Left ventricle myocardium inferior (tissue), 1 donor: ENCODE results near the gene TBX4. TPM values are rescaled to one million over a fixed set of nuclear protein-coding genes. Genes with fewer than 3 reads are reported as not detected.
"Not testable (repeated sequence)": the region's sequence is repeated elsewhere in the genome, so short reads cannot be mapped to it uniquely, and the experiment has no call there.

Experiments used
- DNase-seq: peaks from one replicate; pipeline ENCODE4 v3.0.0-alpha.2; 2020
- H3K27ac ChIP-seq: fragments of 200-600 bp; replicated peaks from 2 replicates; pipeline ENCODE4 v1.8.0; 2021
- H3K27me3 ChIP-seq: fragments of 200-600 bp; 2 replicates; pipeline ENCODE4 v1.8.0; 2021; ENCODE audit warnings: low read depth
- H3K36me3 ChIP-seq: fragments of 200-600 bp; 2 replicates; pipeline ENCODE4 v1.8.0; 2021
- H3K4me1 ChIP-seq: fragments of 200-600 bp; 2 replicates; pipeline ENCODE4 v1.8.0; 2021
- H3K4me3 ChIP-seq: fragments of 200-600 bp; 2 replicates; pipeline ENCODE4 v1.8.0; 2021; ENCODE audit warnings: mild to moderate bottlenecking, moderate library complexity
- H3K9me3 ChIP-seq: fragments of 200-600 bp; replicated peaks from 2 replicates; pipeline ENCODE4 v1.8.0; 2021
- intact Hi-C: fragments of 100-400 bp; cut with micrococcal nuclease; formaldehyde crosslinking; loops from one replicate; pipeline ENCODE4 v1.11.0; 2022
- total RNA-seq: library from RNA; stranded (reverse); fragmentation: NEBNext Ultra II Directional; extraction: Animal tissue kit (Norgen Biotek cat#: 25700); gene quantifications from one replicate; pipeline ENCODE4 v1.2.1, GENCODE V29; 2021
- TF ChIP-seq, protein P1 (sequence below): fragments of 200-600 bp; IDR thresholded peaks from 2 replicates; pipeline ENCODE4 v1.8.0; 2021; ENCODE audit warnings: antibody characterized with exemption, mild to moderate bottlenecking, borderline replicate concordance
- donor health status: DM: no; HTN: yes; CAD: no; lungs with severe emphysema.

Gene TBX4
- total RNA-seq, 1 donor from 2014 or later = not detected

DNA sequence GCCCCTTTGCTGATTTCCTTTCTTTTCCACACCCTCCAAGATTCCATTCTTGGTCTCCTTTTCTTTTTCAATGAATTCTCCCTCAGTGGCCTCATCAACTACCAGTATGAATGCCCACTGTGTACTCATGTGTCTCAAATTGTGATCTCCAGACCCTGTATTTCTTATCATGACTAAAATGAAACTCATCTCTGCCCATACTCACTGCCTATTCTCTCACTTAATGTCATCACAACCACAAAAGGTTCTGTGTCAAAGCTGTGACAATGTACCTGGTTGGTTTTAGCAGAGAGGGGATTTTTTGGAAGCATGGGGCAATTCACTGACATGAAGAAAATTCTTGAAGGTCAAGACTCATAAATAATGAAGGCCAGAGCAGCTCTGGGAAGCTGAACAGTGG lies 11.5 kb upstream of the TBX4 start:
- H3K4me3 ChIP-seq = no peak overlapping the region
- intact Hi-C loops = no loop called here

DNA sequence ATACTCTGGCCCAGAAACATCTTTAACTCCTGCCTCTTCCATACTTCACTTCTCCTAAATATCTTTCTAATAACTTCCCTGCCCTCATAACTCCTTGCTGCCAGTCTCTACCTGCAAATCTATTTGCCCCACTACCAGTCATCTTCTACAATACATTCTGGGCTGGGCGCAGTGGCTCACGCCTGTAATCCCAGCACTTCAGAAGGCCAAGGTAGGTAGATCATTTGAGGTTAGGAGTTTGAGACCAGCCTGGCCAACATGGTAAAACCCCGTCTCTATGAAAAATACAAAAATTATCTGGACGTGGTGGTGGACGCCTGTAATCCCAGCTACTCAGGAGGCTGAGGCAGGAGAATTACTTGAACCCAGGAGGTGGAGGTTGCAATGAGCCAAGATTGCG lies 10.7 kb upstream of the TBX4 start:
- intact Hi-C loops, H3K36me3 ChIP-seq, H3K27ac ChIP-seq, H3K4me3 ChIP-seq, H3K4me1 ChIP-seq, DNase-seq: not testable (repeated sequence)
- Histone ChIP-seq H3K27me3 (peaks cover 79% of the 10 kb centered on the region), H3K9me3 (peaks cover 18% of the 10 kb centered on the region)

More for the DNA sequence above, 11.5 kb upstream of the TBX4 start:
- Histone ChIP-seq H3K4me1 (no peaks in the 10 kb centered on the region), H3K27ac (no peak overlapping the region), H3K36me3 (no peaks in the 10 kb centered on the region), H3K27me3 (peaks cover 71% of the 10 kb centered on the region), H3K9me3 (peaks cover 26% of the 10 kb centered on the region)
- TF ChIP-seq, protein P1, sequence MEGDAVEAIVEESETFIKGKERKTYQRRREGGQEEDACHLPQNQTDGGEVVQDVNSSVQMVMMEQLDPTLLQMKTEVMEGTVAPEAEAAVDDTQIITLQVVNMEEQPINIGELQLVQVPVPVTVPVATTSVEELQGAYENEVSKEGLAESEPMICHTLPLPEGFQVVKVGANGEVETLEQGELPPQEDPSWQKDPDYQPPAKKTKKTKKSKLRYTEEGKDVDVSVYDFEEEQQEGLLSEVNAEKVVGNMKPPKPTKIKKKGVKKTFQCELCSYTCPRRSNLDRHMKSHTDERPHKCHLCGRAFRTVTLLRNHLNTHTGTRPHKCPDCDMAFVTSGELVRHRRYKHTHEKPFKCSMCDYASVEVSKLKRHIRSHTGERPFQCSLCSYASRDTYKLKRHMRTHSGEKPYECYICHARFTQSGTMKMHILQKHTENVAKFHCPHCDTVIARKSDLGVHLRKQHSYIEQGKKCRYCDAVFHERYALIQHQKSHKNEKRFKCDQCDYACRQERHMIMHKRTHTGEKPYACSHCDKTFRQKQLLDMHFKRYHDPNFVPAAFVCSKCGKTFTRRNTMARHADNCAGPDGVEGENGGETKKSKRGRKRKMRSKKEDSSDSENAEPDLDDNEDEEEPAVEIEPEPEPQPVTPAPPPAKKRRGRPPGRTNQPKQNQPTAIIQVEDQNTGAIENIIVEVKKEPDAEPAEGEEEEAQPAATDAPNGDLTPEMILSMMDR = no peak
- DNase-seq = no peak

DNA sequence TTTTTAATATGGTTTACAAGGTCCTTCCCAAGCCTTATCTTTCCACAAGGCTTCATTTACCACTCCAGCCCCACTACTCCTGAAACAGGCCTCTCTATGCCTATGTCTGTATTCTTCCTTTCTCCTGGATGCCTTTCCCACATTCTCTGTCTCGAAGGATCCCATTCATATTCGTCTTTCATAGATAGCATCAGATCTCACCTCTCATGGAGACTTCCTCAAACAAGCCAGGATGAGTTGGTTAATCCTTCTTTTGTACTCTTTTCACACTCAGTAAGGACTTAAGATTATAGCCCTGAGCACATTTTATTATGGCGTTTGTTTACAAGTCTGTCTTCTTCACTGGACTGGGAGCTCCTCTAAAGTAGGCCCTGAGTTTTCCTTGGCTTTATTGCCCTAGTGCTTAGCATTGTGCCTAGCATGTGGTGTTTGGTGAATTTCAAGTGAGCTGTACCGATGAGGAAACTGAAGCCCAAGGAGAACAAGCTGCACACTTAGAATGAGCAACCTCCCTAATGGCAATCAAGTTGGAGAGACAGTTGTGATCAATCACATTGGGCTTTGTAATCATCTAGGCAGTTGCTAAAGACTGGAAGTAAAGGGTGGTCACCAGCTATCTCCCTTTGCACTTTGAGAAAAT lies 10.0 kb upstream of the TBX4 start:
- intact Hi-C loops = no loop called here
- DNase-seq = no peak

DNA sequence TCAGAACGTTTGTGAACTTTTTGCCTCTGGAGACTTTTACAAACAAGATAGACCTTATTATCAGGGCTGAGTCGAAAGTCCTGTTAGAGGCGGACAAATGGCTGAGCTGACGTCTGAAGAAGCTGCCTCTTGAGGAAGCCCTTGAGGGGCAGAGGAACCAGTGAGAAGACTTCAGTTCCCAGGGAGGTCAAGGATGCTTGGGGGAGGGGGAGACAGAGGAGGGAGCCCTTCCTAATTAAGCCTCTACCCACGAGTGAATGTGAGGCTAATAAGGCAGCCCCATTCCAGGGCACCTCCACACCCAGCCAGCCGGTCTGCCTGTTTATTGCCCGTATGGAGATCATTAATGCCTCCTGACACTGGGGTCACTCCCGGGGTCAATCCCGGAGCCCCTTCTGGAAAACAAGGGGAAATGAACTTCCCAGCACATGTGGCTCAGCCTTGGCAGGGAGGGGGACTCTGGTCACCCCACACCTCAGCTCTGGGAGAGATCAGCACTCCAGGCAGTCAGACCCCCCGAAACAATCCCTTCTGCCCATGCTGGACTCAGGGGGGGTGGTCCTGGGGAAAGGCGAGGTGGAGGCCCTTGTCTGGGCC lies 9.2 kb upstream of the TBX4 start:
- H3K27me3 ChIP-seq = peaks cover 93% of the 10 kb centered on the region
- no peak for DNase-seq
- TF ChIP-seq, protein P1 = no peak
- no peak overlapping the region for H3K4me3 ChIP-seq
- no peak overlapping the region for H3K27ac ChIP-seq
- H3K36me3 ChIP-seq = no peaks in the 10 kb centered on the region
- peaks cover 3% of the 10 kb centered on the region for H3K9me3 ChIP-seq
- no peaks in the 10 kb centered on the region for H3K4me1 ChIP-seq
- intact Hi-C loops = no loop called here

More for the DNA sequence above, 10.0 kb upstream of the TBX4 start:
- H3K27ac ChIP-seq = no peak overlapping the region
- H3K4me1 ChIP-seq = no peaks in the 10 kb centered on the region
- H3K36me3 ChIP-seq = no peaks in the 10 kb centered on the region
- TF ChIP-seq, protein P1 = no peak
- peaks cover 87% of the 10 kb centered on the region for H3K27me3 ChIP-seq
- H3K4me3 ChIP-seq = no peak overlapping the region
- H3K9me3 ChIP-seq = peaks cover 10% of the 10 kb centered on the region

DNA sequence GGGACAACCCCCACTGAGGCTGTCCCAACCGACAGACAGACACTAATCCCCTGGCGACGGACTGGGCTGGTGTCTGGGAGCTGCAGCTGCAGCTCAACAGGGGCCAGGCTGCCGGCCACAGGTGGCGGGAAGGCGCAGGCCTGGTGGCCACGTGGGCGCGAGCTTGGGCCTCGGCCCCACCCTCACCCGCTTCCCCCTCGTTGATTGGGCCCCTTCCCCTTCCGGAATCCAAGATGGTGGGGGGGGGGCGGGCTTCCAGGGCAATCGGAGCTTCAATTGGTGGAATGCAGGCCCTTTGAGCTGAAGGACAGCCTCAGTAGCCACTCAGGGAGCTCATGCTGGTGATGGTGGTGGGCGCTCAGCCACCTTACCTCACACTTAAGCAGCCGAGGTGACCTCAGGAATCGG lies 8.7 kb upstream of the TBX4 start:
- intact Hi-C loops = no loop called here
- TF ChIP-seq, protein P1 = no peak

DNA sequence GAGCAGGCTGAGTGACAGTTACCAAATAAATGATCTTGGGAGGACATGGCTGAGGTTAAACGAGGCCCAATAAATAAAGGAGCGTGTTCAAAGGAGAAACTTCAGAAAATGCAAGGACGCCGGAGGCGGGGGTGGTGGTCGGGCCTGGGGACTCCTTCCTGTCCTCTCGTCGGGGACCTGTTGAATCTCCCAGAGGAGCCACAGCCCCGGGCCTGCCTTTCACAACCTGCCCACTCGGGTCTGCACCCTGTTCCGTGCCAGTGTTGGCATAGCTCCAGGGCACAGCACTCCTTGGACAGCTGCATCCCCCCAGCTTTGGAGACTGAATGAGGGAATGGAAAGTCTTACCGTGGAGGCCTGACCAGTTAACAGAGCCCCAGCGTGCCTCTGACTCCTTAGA lies 8.1 kb upstream of the TBX4 start:
- no peak overlapping the region for H3K4me3 ChIP-seq
- peaks cover 97% of the 10 kb centered on the region for H3K27me3 ChIP-seq
- TF ChIP-seq, protein P1 = no peak
- H3K9me3 ChIP-seq = no peaks in the 10 kb centered on the region
- H3K4me1 ChIP-seq = no peaks in the 10 kb centered on the region
- intact Hi-C loops = no loop called here
- no peak for DNase-seq
- H3K36me3 ChIP-seq = no peaks in the 10 kb centered on the region
- H3K27ac ChIP-seq = no peak overlapping the region

More for the DNA sequence above, 8.7 kb upstream of the TBX4 start:
- Histone ChIP-seq H3K9me3 (no peaks in the 10 kb centered on the region), H3K4me1 (no peaks in the 10 kb centered on the region), H3K36me3 (no peaks in the 10 kb centered on the region), H3K27ac (no peak overlapping the region), H3K27me3 (peaks cover 93% of the 10 kb centered on the region), H3K4me3 (no peak overlapping the region)
- no peak for DNase-seq
